Keratinocyte (primary cell): ENCODE measurements around the gene CSNK1D.

Experiments
- EZH2 ChIP-seq: IDR thresholded peaks from one replicate; pipeline ENCODE4 v1.6.1; 2012; ENCODE audit warnings: inconsistent platforms, mild to moderate bottlenecking, low read length, moderate library complexity
- TF ChIP-seq, protein P1 (sequence below), 3 experiments: IDR thresholded peaks in 1 of 3; conservative IDR thresholded peaks in 1 of 3; optimal IDR thresholded peaks in 1 of 3; 2 replicates in 2 of 3; 3 replicates in 1 of 3; pipeline versions ENCODE3 to v1.5.1; 2011; ENCODE audit warnings: low read length in 3 of 3, mild to moderate bottlenecking in 3 of 3, moderate library complexity in 2 of 3, control low read depth in 1 of 3, inconsistent platforms in 1 of 3; ENCODE audit not compliant: insufficient read depth in 2 of 3; ENCODE audit errors: extremely low read depth in 1 of 3

DNA sequence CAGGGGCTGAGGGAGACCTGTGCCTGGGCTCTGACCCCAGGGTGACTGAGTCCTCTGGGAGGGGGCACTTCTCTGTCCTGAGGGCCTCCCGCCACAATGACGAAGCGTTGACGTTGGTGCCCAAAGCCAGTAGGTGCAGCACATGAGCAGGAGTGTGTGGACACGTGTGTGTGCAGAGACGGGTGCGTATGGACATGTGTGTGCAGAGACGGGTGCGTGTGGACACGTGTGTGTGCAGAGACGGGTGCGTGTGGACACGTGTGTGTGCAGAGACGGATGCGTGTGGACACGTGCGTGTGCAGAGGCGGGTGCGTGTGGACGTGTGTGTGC is 44.6 kb upstream of the CSNK1D start:
- TF ChIP-seq EZH2, result no peak
- TF ChIP-seq, protein P1, sequence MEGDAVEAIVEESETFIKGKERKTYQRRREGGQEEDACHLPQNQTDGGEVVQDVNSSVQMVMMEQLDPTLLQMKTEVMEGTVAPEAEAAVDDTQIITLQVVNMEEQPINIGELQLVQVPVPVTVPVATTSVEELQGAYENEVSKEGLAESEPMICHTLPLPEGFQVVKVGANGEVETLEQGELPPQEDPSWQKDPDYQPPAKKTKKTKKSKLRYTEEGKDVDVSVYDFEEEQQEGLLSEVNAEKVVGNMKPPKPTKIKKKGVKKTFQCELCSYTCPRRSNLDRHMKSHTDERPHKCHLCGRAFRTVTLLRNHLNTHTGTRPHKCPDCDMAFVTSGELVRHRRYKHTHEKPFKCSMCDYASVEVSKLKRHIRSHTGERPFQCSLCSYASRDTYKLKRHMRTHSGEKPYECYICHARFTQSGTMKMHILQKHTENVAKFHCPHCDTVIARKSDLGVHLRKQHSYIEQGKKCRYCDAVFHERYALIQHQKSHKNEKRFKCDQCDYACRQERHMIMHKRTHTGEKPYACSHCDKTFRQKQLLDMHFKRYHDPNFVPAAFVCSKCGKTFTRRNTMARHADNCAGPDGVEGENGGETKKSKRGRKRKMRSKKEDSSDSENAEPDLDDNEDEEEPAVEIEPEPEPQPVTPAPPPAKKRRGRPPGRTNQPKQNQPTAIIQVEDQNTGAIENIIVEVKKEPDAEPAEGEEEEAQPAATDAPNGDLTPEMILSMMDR (optimal IDR thresholded peaks at IDR 0.05 in 1 of 3, IDR thresholded peaks at IDR 0.05 in 1 of 3, conservative IDR thresholded peaks at IDR 0.05 in 1 of 3; ENCODE audit: extremely low read depth in 1 of 3, insufficient read depth in 2 of 3, low read length in 3 of 3), result no peak
